GM13977 (cell line): Measurements from ENCODE around the gene RARB.

Source experiments
- DNase-seq: peaks from one replicate; pipeline ENCODE4 v3.0.0; 2012; ENCODE audit warnings: low spot score
- CTCF ChIP-seq: IDR thresholded peaks from 2 replicates; pipeline ENCODE4 v1.5.1; 2012; ENCODE audit warnings: mild to moderate bottlenecking, control low read depth; ENCODE audit not compliant: insufficient read depth; ENCODE audit errors: extremely low read depth, missing control alignments
- in situ Hi-C: fragments of 300-500 bp; cut with MboI; formaldehyde crosslinking; loops from one replicate; pipeline ENCODE4 v1.12.0; 2022; ENCODE audit warnings: low sequenced_read_pairs, low pct_unique_long_range_greater_than_20kb, mixed read lengths, inconsistent platforms; ENCODE audit not compliant: unreplicated experiment

Gene RARB

DNA sequence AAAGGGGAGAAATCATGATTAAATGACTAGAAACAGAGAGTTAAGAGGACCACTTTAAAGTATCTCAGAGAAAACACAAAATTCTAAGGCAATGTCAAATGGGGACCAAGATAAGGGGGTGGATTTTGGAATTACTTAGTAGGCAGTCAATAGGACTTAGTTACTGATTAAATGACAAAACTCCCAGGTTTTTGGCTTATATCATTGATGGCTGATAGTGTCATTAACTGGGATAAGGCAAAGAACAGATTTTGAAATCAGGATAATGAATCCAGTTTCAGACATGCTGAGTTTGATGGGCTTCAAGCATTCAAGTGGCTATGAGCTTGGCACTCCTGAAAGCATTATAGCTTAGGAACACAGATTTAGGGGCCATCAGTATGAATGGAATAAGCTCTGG is 182.7 kb downstream of the RARB start:
- no peak for DNase-seq
- in situ Hi-C loops, result no loop called here
- no peak for TF ChIP-seq CTCF

GRCh38 chr3:25611193-25611592 is 183.1 kb downstream of the RARB start:
- in situ Hi-C loops, result no loop called here
- DNase-seq, result no peak
- no peak for TF ChIP-seq CTCF

- DNase-seq, result no peak
- in situ Hi-C loops, result no loop called here
- no peak for TF ChIP-seq CTCF
These were observed 190.0 kb downstream of the RARB start for GRCh38 chr3:25618028-25618427.

DNA sequence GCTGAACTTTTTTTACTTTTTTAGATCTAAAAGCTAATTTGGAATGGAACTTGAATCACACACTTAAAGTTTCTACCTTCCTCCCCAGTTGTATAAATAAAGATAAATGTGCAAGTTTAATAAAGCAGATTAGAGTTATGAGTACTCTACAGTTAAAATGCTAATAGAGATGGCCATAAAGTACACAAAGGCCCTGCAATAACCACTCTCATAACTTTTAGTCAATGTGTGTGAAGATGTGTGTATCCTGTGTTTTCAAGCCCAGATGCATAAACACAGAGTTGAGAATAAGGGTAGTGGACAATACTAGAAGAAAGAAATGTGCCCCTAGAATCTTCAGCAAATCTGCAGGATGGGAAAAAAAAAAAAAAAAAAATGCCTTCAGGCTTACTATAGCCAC is 191.3 kb downstream of the RARB start:
- in situ Hi-C loops, result no loop called here
- TF ChIP-seq CTCF, result no peak
- no peak for DNase-seq

- in situ Hi-C loops, result no loop called here
- no peak for TF ChIP-seq CTCF
- no peak for DNase-seq
These were observed 192.4 kb downstream of the RARB start for GRCh38 chr3:25620493-25620892.

GRCh38 chr3:25621087-25621486 is 193.0 kb downstream of the RARB start:
- DNase-seq, result no peak
- in situ Hi-C loops, result no loop called here
- no peak for TF ChIP-seq CTCF

DNA sequence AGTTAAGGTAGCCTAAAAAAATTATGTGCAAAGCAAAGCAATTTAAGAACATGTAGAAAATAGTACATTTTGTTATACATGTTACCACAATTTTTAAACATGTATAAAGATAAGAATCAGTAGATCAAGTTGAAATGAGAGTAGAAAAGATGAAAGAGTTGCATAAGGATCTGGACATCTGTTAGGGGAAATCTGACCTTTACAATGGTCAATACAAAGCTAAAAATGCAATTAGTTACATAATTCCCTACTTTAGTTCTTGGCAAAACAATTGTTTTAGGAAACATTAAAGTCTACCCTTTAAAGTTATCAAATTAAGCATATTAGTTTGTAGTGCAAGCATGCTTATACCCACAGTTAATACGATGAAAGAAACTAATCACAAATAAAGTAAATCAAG is 203.9 kb downstream of the RARB start:
- DNase-seq, result no peak
- no peak for TF ChIP-seq CTCF
- in situ Hi-C loops, result loop anchor here (25.0 kb wide), 1 partner anchor 1080 kb away; no protein-coding TSS in a partner anchor
